ENCODE data around the gene SPAAR.
"Not testable (repeated sequence)": the region's sequence is repeated elsewhere in the genome, so short reads cannot be mapped to it uniquely, and the experiment has no call there.

The SPAAR gene

DNA sequence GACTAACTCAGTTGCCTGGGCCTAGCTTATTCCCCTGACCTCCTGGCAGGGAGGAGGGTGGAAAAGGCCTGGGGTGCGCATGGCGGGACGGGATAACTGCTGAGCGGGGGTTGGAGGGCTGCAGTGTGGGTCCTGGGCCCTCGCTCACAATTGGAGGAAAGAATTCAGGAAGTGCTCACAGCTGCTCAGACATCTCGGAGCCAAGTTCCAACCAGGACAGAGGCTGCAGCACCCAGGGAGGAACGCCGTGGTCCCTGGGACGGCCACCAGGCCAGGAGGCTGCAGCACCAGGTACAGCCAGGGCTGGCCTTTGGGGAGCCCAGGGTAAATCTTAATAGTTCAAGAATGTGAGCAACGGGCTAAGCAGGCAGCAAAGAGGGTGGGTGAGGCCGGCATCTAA lies at the start of gene SPAAR:
SPAAR (plus strand) TSS at position 217 of the 400 bp plus-strand sequence. CDS start 974 bp downstream, outside the sequence.
- no peak for DNase-seq

DNA sequence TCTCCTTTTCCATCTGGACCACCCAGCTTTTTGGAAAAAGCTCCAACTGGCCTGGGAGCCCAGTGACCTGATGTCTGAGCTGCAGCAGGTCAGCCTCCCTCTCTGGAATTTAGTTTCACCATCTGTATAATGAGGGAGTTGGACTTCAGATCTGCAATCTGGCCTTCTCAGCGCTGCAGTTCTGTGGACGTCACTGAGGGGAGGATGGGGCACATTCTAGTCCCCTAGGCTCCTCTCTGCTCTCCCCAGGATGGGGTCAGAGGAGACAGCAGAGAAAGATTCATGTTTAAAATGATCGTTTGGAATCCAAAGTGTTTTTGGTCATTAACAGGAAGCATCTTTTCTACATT lies 49.3 kb upstream of the SPAAR start:
- DNase-seq = no peak

DNA sequence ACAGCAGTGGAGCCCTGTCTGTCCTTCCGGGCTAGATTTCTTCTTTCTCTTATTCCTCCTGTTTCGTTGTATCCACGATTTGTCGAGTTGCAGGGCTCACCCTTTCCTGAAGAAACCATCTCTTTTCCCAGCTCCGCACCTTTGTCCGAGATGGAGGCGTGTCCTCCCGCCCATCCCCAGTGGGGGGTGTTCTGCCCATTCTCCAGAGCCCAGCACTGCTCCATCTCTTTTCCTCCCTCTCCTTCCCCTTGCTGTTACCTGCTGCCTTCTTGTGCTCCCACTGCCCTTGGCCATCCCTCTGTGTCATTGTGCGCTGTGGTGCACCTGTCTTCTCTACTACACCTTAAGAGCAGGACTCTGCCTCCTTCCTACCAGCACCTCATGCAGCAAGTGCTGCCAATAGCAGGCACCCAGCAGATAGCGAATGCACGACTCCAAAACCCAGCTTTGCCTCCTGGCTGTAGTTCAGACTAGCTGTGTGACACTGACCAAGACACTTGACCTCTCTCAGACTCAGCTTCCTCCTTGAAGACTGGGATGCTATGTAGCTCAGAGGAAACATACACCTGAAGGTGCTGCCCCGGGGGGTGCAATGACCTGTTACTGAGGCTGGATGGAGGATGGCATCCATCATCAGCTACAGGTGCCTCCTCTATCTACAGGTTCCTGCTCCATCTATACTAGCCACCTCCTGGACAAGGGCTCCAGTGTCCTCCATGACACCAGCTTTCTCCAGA lies 48.0 kb upstream of the SPAAR start:
- DNase-seq = no peak

DNA sequence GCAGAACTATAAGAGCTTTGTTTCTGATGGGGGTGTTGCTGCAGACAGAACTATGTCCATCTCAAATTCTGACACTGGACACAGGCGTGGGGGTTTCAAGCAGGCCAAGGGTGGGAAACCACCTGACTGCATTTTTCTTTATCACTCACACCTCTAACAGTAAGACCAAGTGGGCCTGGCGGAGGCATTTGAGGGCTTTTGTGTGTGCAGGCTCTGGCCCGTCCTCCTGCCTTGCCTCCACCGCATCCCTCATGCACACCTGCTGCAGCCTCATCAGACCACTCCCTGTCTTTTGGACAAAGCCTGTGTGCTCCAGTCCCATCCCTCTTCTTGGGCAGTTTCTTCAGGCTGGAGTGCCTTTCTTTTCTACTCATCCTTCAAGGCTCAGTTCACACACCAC lies 47.0 kb upstream of the SPAAR start:
- DNase-seq = no peak

DNA sequence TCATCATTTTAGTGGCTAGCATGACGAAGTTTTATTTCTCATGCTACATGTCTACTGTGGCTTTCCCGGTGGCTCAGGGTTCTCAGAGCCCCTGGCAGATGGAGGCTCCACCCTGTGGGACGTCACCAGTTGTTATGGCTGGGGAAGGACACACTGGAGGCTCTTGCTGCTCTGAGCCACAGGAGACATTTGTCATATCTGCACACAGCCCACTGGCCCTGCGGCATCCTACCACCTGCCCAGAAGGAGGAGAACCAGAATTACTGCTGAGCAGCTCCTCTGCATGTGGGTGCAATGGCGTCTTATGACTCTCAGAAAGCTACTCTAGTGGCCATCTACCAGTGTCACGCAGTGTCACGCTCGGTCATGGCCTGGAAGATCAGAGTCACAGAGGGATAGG lies 45.7 kb upstream of the SPAAR start:
- no peak for DNase-seq

GRCh38 chr9:35864695-35865255 lies 44.5 kb upstream of the SPAAR start:
- DNase-seq = no peak

GRCh38 chr9:35867538-35867937 lies 41.8 kb upstream of the SPAAR start:
- no peak for DNase-seq

DNA sequence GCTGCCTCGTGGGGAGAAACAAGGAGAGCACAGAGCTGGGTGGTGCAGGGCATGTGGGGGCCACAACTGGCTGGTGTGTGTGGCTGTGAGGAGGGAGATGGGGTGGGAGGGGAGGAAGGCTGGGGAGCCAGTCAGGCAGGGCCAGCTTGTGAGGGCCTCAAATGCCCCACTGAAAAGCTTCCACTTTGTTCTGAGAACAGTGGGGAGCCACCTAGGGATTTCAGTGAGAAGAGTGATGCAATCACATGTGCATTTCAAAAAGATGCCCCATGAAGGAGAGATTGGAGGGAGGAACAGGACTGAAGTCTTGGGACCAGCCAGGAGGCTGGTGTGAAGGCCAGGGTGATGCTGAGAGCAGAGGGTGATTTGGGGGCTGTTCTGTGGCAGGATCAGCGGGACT lies 40.4 kb upstream of the SPAAR start:
- DNase-seq = no peak

- DNase-seq = no peak
Measured at GRCh38 chr9:35869621-35870216, 39.6 kb upstream of the SPAAR start.

DNA sequence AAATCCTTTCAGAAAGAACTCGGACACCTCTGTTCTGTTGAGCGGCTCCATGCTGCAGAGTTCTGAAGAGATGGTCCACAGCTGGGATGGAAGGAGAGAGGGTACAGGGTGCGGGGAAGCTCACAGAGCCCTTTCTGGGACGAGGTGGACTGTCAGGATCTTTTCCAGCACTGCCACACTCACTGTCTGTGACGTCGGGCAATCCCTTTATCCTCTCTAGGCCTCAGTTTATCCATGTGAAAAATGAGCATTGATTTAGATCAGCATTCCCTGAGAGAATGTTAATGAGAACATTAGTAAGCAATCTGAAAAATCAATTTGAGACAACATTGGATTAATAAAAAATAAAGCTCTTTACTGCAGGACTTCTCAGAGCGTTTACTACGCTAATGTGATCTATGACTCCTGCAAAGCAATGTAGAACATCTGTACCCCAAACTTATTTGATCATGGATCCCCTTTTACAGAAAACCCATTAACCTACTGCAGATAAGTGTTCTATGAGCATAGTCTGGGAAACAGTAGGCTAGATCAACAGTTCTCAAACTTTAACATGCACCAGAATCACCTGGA lies 38.9 kb upstream of the SPAAR start, which contains the start of gene OR13J1:
OR13J1 (minus strand) TSS at position 51 of the 573 bp plus-strand sequence; CDS start at position 51, 0 bp downstream.
- no peak for DNase-seq

DNA sequence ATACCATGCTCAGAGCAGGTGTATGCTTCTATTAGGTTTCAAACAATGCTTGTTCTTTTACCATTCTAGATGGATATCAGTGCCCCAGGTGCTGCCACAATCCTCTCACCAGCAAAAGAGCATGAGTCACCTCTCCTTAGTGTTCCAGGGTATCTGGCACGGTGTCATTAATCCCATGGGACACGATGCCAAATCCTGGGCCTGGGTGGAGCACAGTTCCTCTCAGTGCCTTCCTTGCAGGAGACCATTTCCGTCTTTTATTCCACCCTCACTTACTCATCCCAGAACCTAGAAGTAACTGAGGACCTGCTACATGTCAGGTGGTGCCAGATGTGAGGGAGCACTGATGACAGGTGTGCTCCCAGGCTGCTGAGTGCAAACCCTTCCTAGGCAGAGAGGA lies 37.7 kb upstream of the SPAAR start:
- DNase-seq = no peak

DNA sequence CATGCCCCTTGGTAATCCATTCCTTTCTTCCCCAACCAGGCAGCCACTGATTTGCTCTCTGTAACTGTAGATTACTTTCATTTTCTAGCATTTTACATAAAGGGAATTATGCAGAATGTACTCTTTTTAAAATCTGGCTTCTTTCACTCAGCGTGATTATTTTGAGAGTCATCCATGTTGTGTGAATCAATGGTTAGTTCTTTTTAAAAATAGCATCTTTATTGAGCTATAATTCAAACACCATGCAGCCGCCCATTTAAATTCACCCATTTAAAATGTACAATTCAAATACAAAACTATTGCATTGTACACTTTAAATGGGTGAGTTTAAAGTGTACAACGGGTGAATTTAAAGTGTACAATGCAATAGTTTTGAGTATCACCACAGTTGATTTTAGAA lies 36.8 kb upstream of the SPAAR start:
- no peak for DNase-seq

- DNase-seq = peak; percentile 82
Measured at GRCh38 chr9:35882263-35882848, 26.9 kb upstream of the SPAAR start.

DNA sequence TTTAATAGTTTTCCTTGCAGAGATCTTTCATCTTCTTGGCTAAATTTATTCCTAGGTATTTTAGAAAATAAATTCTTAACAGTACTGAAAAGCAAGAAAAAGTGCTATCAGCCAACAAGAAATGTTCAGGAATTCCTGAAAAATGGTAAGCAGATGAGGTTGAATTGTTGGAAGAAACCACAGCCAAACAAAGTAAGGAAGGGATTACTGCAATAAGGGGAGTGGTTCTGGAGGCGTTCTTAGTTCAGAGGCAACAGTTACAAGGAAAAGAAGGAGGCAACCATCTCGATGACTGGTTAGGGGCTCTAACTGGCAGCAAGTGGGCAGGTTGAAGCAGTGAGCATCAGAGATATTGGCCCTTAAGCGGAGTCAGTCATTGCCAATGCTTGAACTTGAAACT lies 26.3 kb upstream of the SPAAR start:
- DNase-seq = no peak

DNA sequence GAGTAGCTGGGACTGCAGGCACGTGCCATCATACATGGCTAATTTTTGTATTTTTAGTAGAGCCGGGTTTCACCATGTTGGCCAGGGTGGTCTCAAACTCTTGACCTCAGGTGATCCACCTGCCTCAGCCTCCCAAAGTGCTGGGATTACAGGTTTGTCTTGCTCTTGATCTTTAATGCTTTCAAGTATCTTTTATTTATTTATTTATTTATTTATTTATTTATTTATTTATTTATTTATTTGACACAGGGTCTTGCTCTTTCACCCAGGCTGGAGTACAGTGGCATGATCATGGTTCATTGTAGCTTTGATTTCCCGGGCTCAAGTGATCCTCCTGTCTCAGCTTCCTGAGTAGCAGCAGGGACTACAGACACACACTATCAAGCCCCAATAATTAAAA lies 24.4 kb upstream of the SPAAR start:
- not testable (repeated sequence) for DNase-seq

DNA sequence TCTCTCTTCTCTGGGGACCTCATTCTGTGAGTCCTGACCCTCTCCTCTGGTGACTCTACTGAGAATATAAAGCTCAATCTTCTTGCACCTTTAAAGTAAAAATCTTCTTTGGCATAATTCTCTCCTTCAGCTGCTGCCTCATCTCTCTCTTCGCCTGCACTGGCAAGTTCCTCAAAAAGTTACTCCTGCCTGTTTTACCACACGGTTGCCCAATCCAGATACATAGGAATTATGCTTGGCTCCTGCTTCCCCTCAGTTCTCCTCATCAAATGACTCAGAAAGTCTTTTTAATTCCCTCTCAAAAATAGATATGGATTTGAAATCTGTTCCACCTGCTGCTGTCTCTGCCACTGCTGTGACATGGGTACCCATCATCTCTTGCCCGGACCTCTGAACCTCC lies 17.6 kb upstream of the SPAAR start:
- no peak for DNase-seq

DNA sequence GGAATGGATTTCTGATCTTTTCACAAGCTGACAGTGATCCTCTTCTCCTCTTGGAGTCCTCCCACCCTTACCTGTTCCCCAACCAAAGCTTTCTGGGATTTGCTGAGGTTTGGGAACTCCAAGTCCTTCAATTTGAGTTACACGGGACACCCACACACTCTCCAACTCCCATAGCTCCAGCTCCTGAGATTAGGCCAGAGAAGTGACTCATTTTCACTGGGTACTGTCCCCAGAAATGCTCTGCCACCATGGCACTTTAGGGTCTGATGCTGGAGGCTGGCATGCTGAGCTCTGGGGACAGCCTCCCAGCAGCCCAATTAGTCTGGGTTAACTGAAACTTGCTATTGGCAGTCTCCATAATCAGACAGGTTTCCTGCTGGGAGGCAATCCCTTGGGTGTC lies 17.2 kb upstream of the SPAAR start:
- no peak for DNase-seq

DNA sequence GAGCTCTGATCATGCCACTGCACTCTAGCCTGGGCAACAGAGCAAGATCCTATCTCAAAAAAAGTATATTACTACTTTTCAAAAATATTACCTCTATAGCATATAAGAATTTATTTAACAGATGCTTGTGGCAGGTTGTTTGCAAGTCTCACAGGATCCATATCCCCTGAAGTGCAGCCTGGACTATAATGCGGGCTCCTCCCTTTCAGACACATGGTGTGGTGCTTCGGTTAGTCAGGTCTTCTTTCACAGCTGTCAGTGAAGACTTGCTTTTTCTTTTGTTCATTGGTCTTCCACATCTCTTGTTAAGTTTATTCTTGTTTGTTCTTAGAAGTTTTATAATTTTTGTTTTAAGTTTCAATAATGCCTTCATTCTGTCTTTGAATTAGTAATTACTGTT lies 12.7 kb upstream of the SPAAR start:
- DNase-seq = no peak

DNA sequence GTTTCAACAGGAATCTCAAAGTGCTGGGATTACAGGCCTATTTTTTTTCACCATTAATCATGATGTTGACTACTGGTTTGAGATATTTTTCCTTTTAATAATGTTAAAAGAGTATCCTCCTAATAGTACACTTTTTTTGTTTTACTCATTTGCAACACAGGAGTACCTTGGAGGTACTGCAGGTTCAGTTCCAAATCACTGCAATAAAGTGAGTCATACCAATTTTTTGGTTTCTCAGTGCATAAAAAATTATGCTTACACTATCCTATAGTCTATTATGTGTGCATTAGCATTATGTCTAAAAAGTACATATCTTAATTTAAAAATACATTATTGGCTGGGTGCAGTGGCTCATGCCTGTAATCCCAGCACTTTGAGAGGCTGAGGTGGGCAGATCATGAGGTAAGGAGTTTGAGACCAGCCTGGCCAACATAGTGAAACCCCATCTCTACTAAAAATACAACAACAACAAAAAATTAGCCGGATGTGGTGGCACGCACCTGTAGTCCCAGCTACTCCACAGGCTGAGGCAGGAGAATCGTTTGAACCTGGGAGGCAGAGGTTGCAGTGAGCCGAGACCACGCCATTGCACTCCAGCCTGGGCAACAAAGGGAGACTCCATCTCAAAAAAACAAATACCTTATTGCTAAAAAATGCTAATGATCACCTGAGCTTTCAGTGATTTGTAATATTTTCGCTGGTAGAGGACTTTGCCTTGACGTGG lies 11.8 kb upstream of the SPAAR start:
- not testable (repeated sequence) for DNase-seq

DNA sequence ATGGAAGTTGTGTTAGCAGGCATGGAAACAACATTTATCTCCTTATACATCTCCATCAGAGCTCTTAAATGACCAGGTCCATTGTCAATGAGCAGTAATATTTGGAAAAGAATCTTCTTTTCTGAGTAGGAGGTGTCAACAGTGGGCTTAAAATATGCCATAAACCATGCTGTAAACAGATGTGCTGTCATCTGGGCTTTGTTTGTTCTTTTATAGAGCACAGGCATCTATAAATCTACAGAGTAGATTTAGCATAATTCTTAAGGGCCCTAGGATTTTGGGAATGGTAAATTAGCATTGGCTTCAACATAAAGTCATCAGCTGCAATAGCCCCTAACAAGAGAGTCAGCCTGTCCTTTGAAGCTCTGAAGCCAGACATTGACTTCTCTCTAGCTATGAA lies 11.0 kb upstream of the SPAAR start:
- DNase-seq = no peak

- DNase-seq = no peak
Measured at GRCh38 chr9:35899021-35899420, 10.3 kb upstream of the SPAAR start.

DNA sequence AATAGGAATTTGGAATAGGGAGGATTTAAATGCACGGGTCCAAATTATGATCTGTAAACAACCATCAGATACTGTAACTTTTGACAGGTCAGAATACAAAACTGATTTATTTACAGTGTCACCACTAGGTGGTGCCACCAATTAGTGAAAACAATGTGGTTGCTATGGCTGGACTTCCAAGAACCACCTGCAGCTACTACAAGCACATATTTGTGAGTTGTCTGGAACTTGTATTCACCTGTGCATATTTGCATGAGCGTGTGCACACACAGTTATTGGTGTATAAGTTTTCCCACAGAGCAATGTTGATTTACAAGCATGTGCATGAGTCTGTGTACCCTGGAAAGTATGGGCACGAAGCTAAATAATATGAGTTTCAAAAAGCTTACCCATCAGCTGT lies 6.2 kb upstream of the SPAAR start:
- DNase-seq = peak; percentile 76

- no peak for DNase-seq
Measured at GRCh38 chr9:35904338-35904737, 5.0 kb upstream of the SPAAR start.

Measured in NCI-H82 (cell line).